K562 (cell line): ENCODE data around the gene STK32C. TPM values are rescaled to one million over a fixed set of nuclear protein-coding genes. Genes with fewer than 3 reads are reported as not detected.

ENCODE experiments used
- ATF1 ChIP-seq, 2 experiments: fragments of 450-650 bp in 1 of 2; IDR thresholded peaks; 2 replicates each; pipeline ENCODE4 v1.6.1; 2016; ENCODE audit warnings: missing compliant biosample characterization in 1 of 2, missing genetic modification characterization in 1 of 2
- CC2D1A ChIP-seq: fragments of 450-650 bp; IDR thresholded peaks from 2 replicates; pipeline ENCODE4 v1.6.1; 2017; ENCODE audit warnings: mild to moderate bottlenecking
- CTCF ChIP-seq, 3 experiments: IDR thresholded peaks in 2 of 3; conservative IDR thresholded peaks in 1 of 3; 2 replicates each; pipeline ENCODE4 v1.5.1; 2011 to 2012; ENCODE audit warnings: low read length in 3 of 3, mild to moderate bottlenecking in 3 of 3, control low read depth in 2 of 3, improper control_type of control experiment in 1 of 3, inconsistent platforms in 1 of 3, low read depth in 1 of 3, mixed read lengths in 1 of 3, moderate library complexity in 1 of 3; ENCODE audit not compliant: insufficient read depth in 2 of 3
- DPF2 ChIP-seq: fragments of 450-650 bp; IDR thresholded peaks from 2 replicates; pipeline ENCODE4 v1.6.1; 2016
- GTF2F1 ChIP-seq: IDR thresholded peaks from 2 replicates; pipeline ENCODE4 v1.6.1; 2011; ENCODE audit warnings: low read depth, low read length, improper control_type of control experiment
- HCFC1 ChIP-seq: IDR thresholded peaks from 2 replicates; pipeline ENCODE4 v1.6.1; 2012; ENCODE audit warnings: low read depth, low read length, improper control_type of control experiment
- HDAC2 ChIP-seq: fragments of 450-650 bp; IDR thresholded peaks from 2 replicates; pipeline ENCODE4 v1.6.1; 2016; ENCODE audit warnings: mild to moderate bottlenecking
- KAT2B ChIP-seq: IDR thresholded peaks from one replicate; pipeline ENCODE4 v1.6.1; 2012; ENCODE audit warnings: low read depth, mild to moderate bottlenecking, control low read depth, inconsistent platforms, low read length, moderate library complexity
- KLF1 ChIP-seq: fragments of 450-650 bp; IDR thresholded peaks from 2 replicates; pipeline ENCODE4 v1.6.1; 2016; ENCODE audit warnings: missing genetic modification characterization, missing compliant biosample characterization
- MEIS2 ChIP-seq: fragments of 450-650 bp; IDR thresholded peaks from 2 replicates; pipeline ENCODE4 v1.6.1; 2014; ENCODE audit warnings: mild to moderate bottlenecking; ENCODE audit not compliant: partially characterized antibody
- NCOA2 ChIP-seq, 2 experiments: fragments of 450-650 bp; IDR thresholded peaks; 2 replicates each; pipeline ENCODE4 v1.6.1; 2018; ENCODE audit warnings: mild to moderate bottlenecking in 2 of 2, moderate library complexity in 1 of 2; ENCODE audit not compliant: partially characterized antibody in 2 of 2
- NFE2 ChIP-seq: IDR thresholded peaks from 2 replicates; pipeline ENCODE4 v1.6.1; 2014; ENCODE audit warnings: antibody characterized with exemption, low read depth
- NRF1 ChIP-seq, 2 experiments: fragments of 450-650 bp; IDR thresholded peaks in 1 of 2; conservative IDR thresholded peaks in 1 of 2; 2 replicates each; pipeline ENCODE4 v1.6.1; 2014; ENCODE audit warnings: mild to moderate bottlenecking in 2 of 2
- PHF20 ChIP-seq: fragments of 450-650 bp; IDR thresholded peaks from 2 replicates; pipeline ENCODE4 v1.6.1; 2018; ENCODE audit not compliant: partially characterized antibody
- SRSF3 ChIP-seq: fragments of 200-400 bp; formaldehyde crosslinking; IDR thresholded peaks from 2 replicates; pipeline ENCODE4 v1.6.1; 2016; ENCODE audit warnings: mild to moderate bottlenecking, low read length, moderate library complexity; ENCODE audit not compliant: insufficient read depth
- STAT5B ChIP-seq: fragments of 250-450 bp; sonication (Bioruptor Pico); IDR thresholded peaks from 2 replicates; pipeline ENCODE4 v1.8.0; 2021; ENCODE audit warnings: mild to moderate bottlenecking, inconsistent platforms
- TAF9B ChIP-seq: fragments of 450-650 bp; IDR thresholded peaks from 2 replicates; pipeline ENCODE4 v1.6.1; 2018; ENCODE audit warnings: mild to moderate bottlenecking; ENCODE audit not compliant: partially characterized antibody
- THRAP3 ChIP-seq: fragments of 450-650 bp; IDR thresholded peaks from 2 replicates; pipeline ENCODE4 v1.6.1; 2016; ENCODE audit warnings: mild to moderate bottlenecking, inconsistent platforms, borderline replicate concordance
- XRCC5 ChIP-seq: fragments of 200-400 bp; formaldehyde crosslinking; IDR thresholded peaks from 2 replicates; pipeline ENCODE4 v1.6.1; 2017; ENCODE audit warnings: low read depth, mild to moderate bottlenecking, low read length
- ZBTB8A ChIP-seq: fragments of 450-650 bp; IDR thresholded peaks from 2 replicates; pipeline ENCODE4 v1.6.1; 2018; ENCODE audit warnings: mild to moderate bottlenecking, moderate library complexity; ENCODE audit not compliant: partially characterized antibody
- ZFP30 ChIP-seq: fragments of 250-450 bp; sonication (Bioruptor Pico); IDR thresholded peaks from 2 replicates; pipeline ENCODE4 v1.8.0; 2022; ENCODE audit warnings: moderate library complexity, mild to moderate bottlenecking, inconsistent platforms, borderline replicate concordance
- ZNF143 ChIP-seq: sonication (generic); formaldehyde crosslinking; IDR thresholded peaks from 2 replicates; pipeline ENCODE4 v1.9.0; 2022; ENCODE audit warnings: mild to moderate bottlenecking, missing genetic modification reagents
- ZNF239 ChIP-seq: fragments of 250-450 bp; sonication (Bioruptor Pico); IDR thresholded peaks from 2 replicates; pipeline ENCODE4 v1.4.0; 2020; ENCODE audit warnings: mild to moderate bottlenecking
- ZNF311 ChIP-seq: fragments of 250-450 bp; sonication (Bioruptor Pico); IDR thresholded peaks from 2 replicates; pipeline ENCODE4 v1.4.0; 2020; ENCODE audit warnings: mild to moderate bottlenecking, moderate library complexity
- ZNF655 ChIP-seq: fragments of 250-450 bp; sonication (Bioruptor Pico); IDR thresholded peaks from 2 replicates; pipeline ENCODE4 v1.5.0; 2021
- ZNF699 ChIP-seq: fragments of 250-450 bp; sonication (Bioruptor Pico); IDR thresholded peaks from 2 replicates; pipeline ENCODE4 v1.8.0; 2021; ENCODE audit warnings: mild to moderate bottlenecking, moderate library complexity; ENCODE audit not compliant: insufficient replicate concordance
- polyA plus RNA-seq, 8 experiments: library from polyadenylated mRNA; depleted of rRNA in 4 of 8; stranded (reverse) in 5 of 8; unstranded in 3 of 8; fragments of >200 nt; fragmentation: Nextera tagmentation in 2 of 8; fragmentation: Illumina TruSeq in 1 of 8; extraction: Ambion mirVana in 2 of 8; extraction: Trizol in 1 of 8; gene quantifications; 2 replicates each; pipeline versions ENCODE4 v1.2.1 to v1.2.3, GENCODE V29; 2011 to 2014; ENCODE audit warnings: inconsistent platforms in 1 of 8, missing spikeins in 1 of 8
- total RNA-seq, 7 experiments: library from RNA; depleted of rRNA in 6 of 7; stranded (reverse); fragments of >200 nt in 6 of 7; fragmentation: Illumina TruSeq in 2 of 7; extraction: Trizol in 2 of 7; gene quantifications; 2 replicates each; pipeline versions ENCODE4 v1.2.1 to v1.2.3, GENCODE V29; 2011 to 2021; ENCODE audit warnings: low replicate concordance in 1 of 7

Gene STK32C
- total and polyA plus RNA-seq, 9 of the 15 experiments (the other 6 are each of a cell fraction or from before 2014, with no cell fraction given) = 1.5 to 20.9 (median 6.5) TPM

DNA sequence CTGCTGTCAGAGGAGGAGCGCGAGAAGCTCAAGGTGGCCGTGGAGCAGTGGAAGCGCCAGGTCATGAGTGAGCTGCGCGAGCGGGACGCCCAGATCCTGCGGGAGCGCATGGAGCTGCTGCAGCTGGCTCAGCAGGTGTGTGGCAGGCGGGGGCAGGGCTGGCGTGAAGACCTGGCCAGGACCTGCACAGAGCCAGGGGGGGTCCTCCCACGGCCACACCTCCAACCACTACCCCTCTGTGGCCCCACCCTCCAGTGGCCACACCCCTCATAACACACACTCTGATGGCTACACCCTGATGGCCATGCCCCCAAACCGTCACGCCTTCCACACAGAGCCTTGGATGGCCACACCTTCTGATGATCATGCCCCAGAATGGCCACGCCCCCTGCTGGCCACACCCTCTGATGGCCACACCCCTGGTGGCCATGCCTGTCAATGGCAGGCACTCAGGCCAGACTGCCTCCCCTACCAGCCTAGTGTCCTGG, 144.4 kb downstream of the STK32C start (continued):
- peak in 2 of 3 experiments; percentile 36 to 46; a peak in 2 of 6 replicates for TF ChIP-seq CTCF (IDR thresholded peaks at IDR 0.05 in 2 of 3, conservative IDR thresholded peaks at IDR 0.05 in 1 of 3; ENCODE audit: insufficient read depth in 2 of 3, low read depth in 1 of 3, low read length in 3 of 3)
- no peak for TF ChIP-seq KLF1
- TF ChIP-seq ZNF699 = no peak
- no peak for TF ChIP-seq PHF20
- TF ChIP-seq ZFP30 (CRISPR knock-in tag) = no peak
- no peak for TF ChIP-seq THRAP3
- TF ChIP-seq ZBTB8A = no peak
- TF ChIP-seq SRSF3 = no peak
- TF ChIP-seq MEIS2 = peak; percentile 39
- no peak for TF ChIP-seq HCFC1
- TF ChIP-seq ZNF311 (CRISPR knock-in tag) = no peak
- no peak for TF ChIP-seq STAT5B (CRISPR knock-in tag)
- no peak for TF ChIP-seq KAT2B
- TF ChIP-seq NRF1 (conservative IDR thresholded peaks at IDR 0.05 in 1 of 2, IDR thresholded peaks at IDR 0.05 in 1 of 2) = peak; percentile 59 to 61
- TF ChIP-seq CC2D1A = no peak
- no peak for TF ChIP-seq ZNF655 (CRISPR knock-in tag)
- no peak for TF ChIP-seq NFE2
- no peak for TF ChIP-seq HDAC2
- TF ChIP-seq DPF2 = no peak
- no peak for TF ChIP-seq ZNF239 (CRISPR knock-in tag)
- no peak for TF ChIP-seq GTF2F1
- no peak for TF ChIP-seq ZNF143 (CRISPR knock-in tag)
- TF ChIP-seq TAF9B = no peak
- TF ChIP-seq NCOA2 (IDR thresholded peaks at IDR 0.05; ENCODE audit: partially characterized antibody in 2 of 2) = no peak
- TF ChIP-seq ATF1 (CRISPR knock-in tag; IDR thresholded peaks at IDR 0.05) = no peak
- 0 out of 2 replicates have a peak, but pooled peaks have one; percentile 22 for TF ChIP-seq ATF1 (tag; IDR thresholded peaks at IDR 0.05)
- no peak for TF ChIP-seq XRCC5
